H9 (cell line): Measurements from ENCODE around the gene COMMD4. TPM values are rescaled to one million over a fixed set of nuclear protein-coding genes. Genes with fewer than 3 reads are reported as not detected.

ENCODE experiments used
- DNase-seq: peaks from one replicate; pipeline ENCODE4 v3.0.0-alpha.2; 2017
- H2AFZ ChIP-seq: one replicate; pipeline ENCODE4 v1.6.1; 2013; ENCODE audit warnings: mild to moderate bottlenecking, low read length, control low read depth, moderate library complexity
- H2AK5ac ChIP-seq: 2 replicates; pipeline ENCODE4 v1.6.1; 2013; ENCODE audit warnings: low read length, control low read depth, mixed read lengths; ENCODE audit not compliant: insufficient read length
- H2BK120ac ChIP-seq: one replicate; pipeline ENCODE4 v1.6.1; 2013; ENCODE audit warnings: low read depth, mild to moderate bottlenecking, low read length, control low read depth, inconsistent platforms; ENCODE audit not compliant: poor library complexity, severe bottlenecking
- H2BK12ac ChIP-seq: 2 replicates; pipeline ENCODE4 v1.6.1; 2013; ENCODE audit warnings: low read length, control low read depth, mixed read lengths, low read depth; ENCODE audit not compliant: insufficient read length
- H2BK15ac ChIP-seq: 2 replicates; pipeline ENCODE4 v1.6.1; 2013; ENCODE audit warnings: low read depth, low read length, control low read depth
- H2BK20ac ChIP-seq: one replicate; pipeline ENCODE4 v1.6.1; 2013; ENCODE audit warnings: low read depth, mild to moderate bottlenecking, low read length, control low read depth, inconsistent platforms; ENCODE audit not compliant: poor library complexity, severe bottlenecking
- H2BK5ac ChIP-seq: 2 replicates; pipeline ENCODE4 v1.6.1; 2013; ENCODE audit warnings: low read length, control low read depth, mixed read lengths; ENCODE audit not compliant: insufficient read length
- H3K14ac ChIP-seq: 2 replicates; pipeline ENCODE4 v1.6.1; 2013; ENCODE audit warnings: low read length, control low read depth; ENCODE audit not compliant: insufficient read depth
- H3K18ac ChIP-seq: 2 replicates; pipeline ENCODE4 v1.6.1; 2013; ENCODE audit warnings: low read depth, mild to moderate bottlenecking, mixed read lengths, low read length, control low read depth; ENCODE audit not compliant: insufficient read length
- H3K23ac ChIP-seq: 2 replicates; pipeline ENCODE4 v1.6.1; 2013; ENCODE audit warnings: low read length, control low read depth, mixed read lengths, low read depth; ENCODE audit not compliant: insufficient read length
- H3K23me2 ChIP-seq: 2 replicates; pipeline ENCODE4 v1.6.1; 2013; ENCODE audit warnings: low read depth, mild to moderate bottlenecking, mixed read lengths, low read length, control low read depth; ENCODE audit not compliant: insufficient read length, poor library complexity, severe bottlenecking
- H3K27ac ChIP-seq: 2 replicates; pipeline ENCODE4 v1.5.1; 2013; ENCODE audit warnings: low read length, control low read depth, mixed read lengths, low read depth; ENCODE audit not compliant: insufficient read length
- H3K27me3 ChIP-seq: 2 replicates; pipeline ENCODE4 v1.6.1; 2013; ENCODE audit warnings: low read length, control low read depth, inconsistent platforms; ENCODE audit not compliant: insufficient read depth
- H3K4ac ChIP-seq: 2 replicates; pipeline ENCODE4 v1.6.1; 2013; ENCODE audit warnings: low read depth, mild to moderate bottlenecking, control low read depth, inconsistent platforms, low read length, moderate library complexity
- H3K4me1 ChIP-seq: 2 replicates; pipeline ENCODE4 v1.6.1; 2013; ENCODE audit warnings: low read length, control low read depth, inconsistent platforms; ENCODE audit not compliant: insufficient read depth
- H3K4me2 ChIP-seq: 2 replicates; pipeline ENCODE4 v1.6.1; 2013; ENCODE audit warnings: low read length, control low read depth, mixed read lengths; ENCODE audit not compliant: insufficient read length, insufficient read depth
- H3K56ac ChIP-seq: 2 replicates; pipeline ENCODE4 v1.6.1; 2013; ENCODE audit warnings: low read depth, mild to moderate bottlenecking, mixed read lengths, low read length, control low read depth; ENCODE audit not compliant: insufficient read length
- H3K79me1 ChIP-seq: 2 replicates; pipeline ENCODE4 v1.6.1; 2013; ENCODE audit warnings: low read depth, mild to moderate bottlenecking, moderate library complexity, low read length, control low read depth, inconsistent platforms; ENCODE audit not compliant: insufficient read depth, poor library complexity, severe bottlenecking
- H3K79me2 ChIP-seq: 2 replicates; pipeline ENCODE4 v1.6.1; 2013; ENCODE audit warnings: low read length, control low read depth, inconsistent platforms; ENCODE audit not compliant: insufficient read depth
- H3K9ac ChIP-seq: 2 replicates; pipeline ENCODE4 v1.6.1; 2013; ENCODE audit warnings: low read length, control low read depth, mixed read lengths; ENCODE audit not compliant: insufficient read length; ENCODE audit errors: extremely low read depth
- H3K9me3 ChIP-seq: one replicate; pipeline ENCODE4 v1.6.1; 2013; ENCODE audit warnings: low read depth, low read length, inconsistent platforms; ENCODE audit not compliant: control insufficient read depth
- H3T11ph ChIP-seq: one replicate; pipeline ENCODE4 v1.6.1; 2013; ENCODE audit warnings: mild to moderate bottlenecking, low read length, control low read depth, inconsistent platforms
- H4K20me1 ChIP-seq: one replicate; pipeline ENCODE4 v1.6.1; 2013; ENCODE audit not compliant: control insufficient read depth, insufficient read length, insufficient read depth
- H4K5ac ChIP-seq: 2 replicates; pipeline ENCODE4 v1.6.1; 2013; ENCODE audit warnings: low read depth, mild to moderate bottlenecking, mixed read lengths, low read length, control low read depth; ENCODE audit not compliant: insufficient read length
- H4K8ac ChIP-seq: replicated peaks from 2 replicates; pipeline ENCODE4 v1.6.1; 2013; ENCODE audit warnings: low read length, control low read depth, mixed read lengths, low read depth; ENCODE audit not compliant: insufficient read length
- H4K91ac ChIP-seq: 2 replicates; pipeline ENCODE4 v1.6.1; 2013; ENCODE audit warnings: low read depth, mild to moderate bottlenecking, moderate library complexity, mixed read lengths, low read length, control low read depth; ENCODE audit not compliant: insufficient read length
- H3K27ac Mint-ChIP-seq, 3 experiments: 2 replicates in 2 of 3; 3 replicates in 1 of 3; pipeline ENCODE4 v1.8.0; 2020 to 2021; ENCODE audit warnings: mixed read lengths in 3 of 3, mild to moderate bottlenecking in 1 of 3, moderate library complexity in 1 of 3
- H3K27me3 Mint-ChIP-seq: 2 replicates; pipeline ENCODE4 v1.8.0; 2021; ENCODE audit warnings: low read depth, mild to moderate bottlenecking, moderate library complexity, mixed read lengths
- H3K36me3 Mint-ChIP-seq, 3 experiments: 2 replicates in 2 of 3; 3 replicates in 1 of 3; pipeline ENCODE4 v1.8.0; 2020 to 2021; ENCODE audit warnings: low read depth in 3 of 3, mixed read lengths in 3 of 3; ENCODE audit not compliant: insufficient read depth in 1 of 3
- H3K4me1 Mint-ChIP-seq, 2 experiments: 2 replicates each; pipeline ENCODE4 v1.8.0; 2020; ENCODE audit warnings: mixed read lengths in 2 of 2
- H3K4me3 Mint-ChIP-seq, 2 experiments: 2 replicates in 1 of 2; 3 replicates in 1 of 2; pipeline ENCODE4 v1.8.0; 2020 to 2021; ENCODE audit warnings: mild to moderate bottlenecking in 2 of 2, mixed read lengths in 2 of 2, moderate library complexity in 1 of 2
- H3K9me3 Mint-ChIP-seq, 2 experiments: 2 replicates in 1 of 2; 3 replicates in 1 of 2; pipeline ENCODE4 v1.8.0; 2020; ENCODE audit warnings: mild to moderate bottlenecking in 2 of 2, mixed read lengths in 2 of 2, moderate library complexity in 1 of 2
- WGBS: extraction: QIAGEN DNeasy Blood & Tissue Kit; methylation state at CpG from one replicate; pipeline ENCODE4 v1.1.7; 2013; ENCODE audit warnings: missing lambda C conversion rate, low lambda C conversion rate, mixed read lengths; ENCODE audit not compliant: insufficient read length; ENCODE audit errors: extremely low coverage; 5-methylcytosine and 5-hydroxymethylcytosine counted together
- total RNA-seq: library from RNA; stranded (reverse); gene quantifications from 2 replicates; pipeline ENCODE4 v1.2.1, GENCODE V29; 2021
- TF ChIP-seq, protein P1 (sequence below): fragments of 200-600 bp; sonication (generic); conservative IDR thresholded peaks from 3 replicates; pipeline ENCODE4 v1.8.0; 2021; ENCODE audit warnings: antibody characterized with exemption, mild to moderate bottlenecking

The COMMD4 gene
- total RNA-seq, 1 experiment from 2014 or later: 146 TPM

DNA sequence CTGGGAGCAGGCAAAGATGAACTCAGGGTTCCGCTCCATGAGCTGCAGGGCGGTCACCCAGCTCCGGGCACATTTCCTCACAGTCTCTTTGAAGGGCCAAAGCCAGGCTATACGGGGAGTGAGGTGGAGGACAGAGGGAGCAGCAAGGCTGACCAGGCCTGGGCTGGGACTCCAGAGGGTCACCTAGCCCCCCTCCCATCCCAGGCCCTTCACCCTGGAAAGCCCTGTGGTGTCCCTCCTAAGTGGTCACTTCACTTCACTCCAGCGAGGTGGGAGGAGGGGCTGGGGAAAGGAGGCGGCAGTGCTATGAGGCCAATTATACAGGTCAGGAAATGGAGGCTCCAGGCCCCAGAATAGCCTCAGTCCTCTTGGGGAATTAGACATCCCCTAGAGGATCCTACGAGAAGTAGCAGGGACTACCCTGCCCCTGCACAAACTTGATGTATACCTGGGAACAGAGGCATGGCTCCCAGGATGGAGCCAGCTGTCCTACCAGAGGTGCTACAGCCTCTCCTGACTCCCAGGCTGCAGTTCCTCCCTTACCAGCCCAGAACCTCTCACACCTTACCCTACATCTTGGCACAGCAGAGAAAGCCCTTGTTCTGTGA, 26.9 kb downstream of the COMMD4 start:
- Mint-ChIP-seq H3K36me3 (peaks cover 14 to 50% (median 49%) of the 10 kb centered on the region in 3 experiments; a peak in 6 of 7 replicates), H3K27me3 (peaks cover 1% of the 10 kb centered on the region; the same call in 1 of the 2 replicates), H3K4me3 (no peak overlapping the region), H3K27ac (peak overlapping the region in 2 of 3 experiments; percentile 10 to 54; a peak in 2 of 7 replicates), H3K9me3 (no peaks in the 10 kb centered on the region), H3K4me1 (peaks cover 3% of the 10 kb centered on the region in 2 experiments; a peak in 1 of 4 replicates)
- Histone ChIP-seq H2AFZ (no peak overlapping the region), H3T11ph (no peak overlapping the region), H3K27me3 (no peaks in the 10 kb centered on the region), H3K56ac (no peak overlapping the region), H2AK5ac (no peak overlapping the region), H2BK120ac (no peak overlapping the region), H3K18ac (no peak overlapping the region), H3K9me3 (no peaks in the 10 kb centered on the region), H4K20me1 (no peaks in the 10 kb centered on the region), H2BK12ac (no peak overlapping the region), H3K14ac (no peak overlapping the region), H2BK15ac (no peak overlapping the region), H2BK5ac (no peak overlapping the region), H2BK20ac (no peak overlapping the region), H3K4me2 (no peak overlapping the region), H3K23me2 (no peaks in the 10 kb centered on the region), H3K79me1 (no peaks in the 10 kb centered on the region), H4K91ac (no peak overlapping the region), H4K5ac (no peak overlapping the region), H3K27ac (no peak overlapping the region), H4K8ac (no peak overlapping the region), H3K4me1 (no peaks in the 10 kb centered on the region; the same call in 1 of the 2 replicates), H3K79me2 (no peaks in the 10 kb centered on the region), H3K23ac (no peak overlapping the region), H3K4ac (no peak overlapping the region), H3K9ac (no peak overlapping the region)
- TF ChIP-seq, protein P1, sequence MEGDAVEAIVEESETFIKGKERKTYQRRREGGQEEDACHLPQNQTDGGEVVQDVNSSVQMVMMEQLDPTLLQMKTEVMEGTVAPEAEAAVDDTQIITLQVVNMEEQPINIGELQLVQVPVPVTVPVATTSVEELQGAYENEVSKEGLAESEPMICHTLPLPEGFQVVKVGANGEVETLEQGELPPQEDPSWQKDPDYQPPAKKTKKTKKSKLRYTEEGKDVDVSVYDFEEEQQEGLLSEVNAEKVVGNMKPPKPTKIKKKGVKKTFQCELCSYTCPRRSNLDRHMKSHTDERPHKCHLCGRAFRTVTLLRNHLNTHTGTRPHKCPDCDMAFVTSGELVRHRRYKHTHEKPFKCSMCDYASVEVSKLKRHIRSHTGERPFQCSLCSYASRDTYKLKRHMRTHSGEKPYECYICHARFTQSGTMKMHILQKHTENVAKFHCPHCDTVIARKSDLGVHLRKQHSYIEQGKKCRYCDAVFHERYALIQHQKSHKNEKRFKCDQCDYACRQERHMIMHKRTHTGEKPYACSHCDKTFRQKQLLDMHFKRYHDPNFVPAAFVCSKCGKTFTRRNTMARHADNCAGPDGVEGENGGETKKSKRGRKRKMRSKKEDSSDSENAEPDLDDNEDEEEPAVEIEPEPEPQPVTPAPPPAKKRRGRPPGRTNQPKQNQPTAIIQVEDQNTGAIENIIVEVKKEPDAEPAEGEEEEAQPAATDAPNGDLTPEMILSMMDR: peak; percentile 36; the same call in 1 of the 3 replicates
- DNase-seq: no peak
- WGBS: no CpG with 5 or more reads among the region's 7 CpGs
